Thyroid gland (tissue), 4 donors: ENCODE data around the gene ALKBH5.

ENCODE experiments used
- CTCF ChIP-seq, 6 experiments: fragments of 200-600 bp in 3 of 6; fragments of 450-650 bp in 3 of 6; sonication (generic) in 3 of 6; IDR thresholded peaks; one replicate each; pipeline ENCODE4 v1.5.1; 2016 to 2019; ENCODE audit warnings: antibody characterized with exemption in 6 of 6, mild to moderate bottlenecking in 2 of 6, inconsistent platforms in 1 of 6, moderate library complexity in 1 of 6
- POLR2A ChIP-seq, 2 donors: fragments of 450-650 bp; IDR thresholded peaks; one replicate each; pipeline ENCODE4 v1.6.1; 2017; ENCODE audit warnings: antibody characterized with exemption in 2 of 2, mild to moderate bottlenecking in 2 of 2, moderate library complexity in 1 of 2

GRCh38 chr17:18205861-18206260 is 22.2 kb downstream of the ALKBH5 start:
- TF ChIP-seq POLR2A (IDR thresholded peaks at IDR 0.05) (no peak), CTCF (IDR thresholded peaks at IDR 0.05) (no peak)
